Suppressor macrophage treated with lipopolysaccharide for 1 hour (primary cell): ENCODE measurements around the gene ZNF354B.

ENCODE experiments used
- DNase-seq, 3 donors: peaks; one replicate each; pipeline ENCODE4 v3.0.0-alpha.2; 2020 to 2022

The ZNF354B gene

DNA sequence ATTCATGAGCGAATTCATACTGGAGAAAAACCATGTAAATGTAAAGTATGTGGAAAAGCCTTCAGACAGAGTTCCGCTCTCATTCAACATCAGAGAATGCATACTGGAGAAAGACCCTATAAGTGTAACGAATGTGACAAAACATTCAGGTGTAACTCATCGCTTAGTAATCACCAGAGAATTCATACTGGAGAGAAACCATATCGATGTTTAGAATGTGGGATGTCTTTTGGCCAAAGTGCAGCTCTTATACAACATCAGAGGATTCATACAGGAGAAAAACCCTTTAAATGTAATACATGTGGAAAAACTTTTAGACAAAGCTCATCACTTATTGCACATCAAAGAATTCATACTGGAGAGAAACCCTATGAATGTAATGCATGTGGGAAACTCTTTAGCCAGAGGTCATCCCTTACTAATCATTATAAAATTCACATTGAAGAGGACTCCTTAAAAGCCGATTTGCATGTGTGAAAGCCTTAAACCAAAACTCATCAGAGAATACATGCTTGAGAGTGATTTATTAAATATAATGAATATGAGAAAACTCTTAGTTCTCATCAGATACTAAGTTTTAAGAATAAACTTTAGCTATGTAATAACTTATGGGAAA lies 24.2 kb downstream of the ZNF354B start:
- no peak for DNase-seq

GRCh38 chr5:178895615-178896571 lies 36.1 kb downstream of the ZNF354B start, which contains the start of gene ZFP2:
ZFP2 (plus strand) TSS chr5:178895913; CDS start chr5:178931314, 35,401 bp downstream.
- DNase-seq, result peak; percentile 12 to 32 (median 20)

- DNase-seq, result no peak
These were observed 39.5 kb downstream of the ZNF354B start for GRCh38 chr5:178899289-178899688.

DNA sequence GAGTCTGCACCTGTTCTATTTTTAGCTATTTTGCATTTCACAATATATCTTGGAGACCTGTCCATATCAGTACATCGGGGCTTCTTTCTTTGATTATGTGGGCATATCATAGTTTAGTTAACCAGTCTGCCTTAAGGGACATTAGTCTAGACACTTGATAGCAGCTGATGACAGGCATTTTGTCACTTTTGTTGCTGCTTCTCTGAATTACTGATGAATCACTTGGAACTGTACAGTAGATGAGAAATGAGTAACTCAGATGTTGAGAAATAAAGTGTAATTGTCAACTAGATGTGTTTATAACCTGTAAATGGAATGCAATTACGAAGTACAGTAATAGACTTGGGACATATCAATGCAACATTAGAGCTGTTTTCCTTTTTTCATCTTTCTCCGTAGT lies 43.1 kb downstream of the ZNF354B start:
- DNase-seq, result no peak

GRCh38 chr5:178931846-178932760 lies 72.3 kb downstream of the ZNF354B start:
- peak in 1 of 3 donors; percentile 7 for DNase-seq
